ENCODE measurements around the gene ITGA7. TPM values are rescaled to one million over a fixed set of nuclear protein-coding genes. Genes with fewer than 3 reads are reported as not detected.

Gene ITGA7
- total RNA-seq, 4 donors from 2014 or later = 69.7 to 206 (median 92.0) TPM

GRCh38 chr12:55699471-55700055 is 8.1 kb downstream of the ITGA7 start:
- Histone ChIP-seq H3K4me3 (no peak overlapping the region), H3K9me3 (no peaks in the 10 kb centered on the region), H3K36me3 (peaks cover 0 to 50% of the 10 kb centered on the region in 2 donors), H3K27me3 (no peaks in the 10 kb centered on the region), H3K4me1 (peaks cover 45 to 47% of the 10 kb centered on the region in 2 donors), H3K27ac (peak overlapping the region; percentile 87 to 96 (median 92))
- ATAC-seq = no peak
- no peak for DNase-seq
- TF ChIP-seq POLR2A (IDR thresholded peaks at IDR 0.05) (no peak), CTCF (IDR thresholded peaks at IDR 0.05 in 4 of 5, conservative IDR thresholded peaks at IDR 0.05 in 1 of 5) (no peak)
- in situ Hi-C loops (cut with MboI; ENCODE audit: low sequenced_read_pairs in 4 of 4) (loop anchor here in 1 of 4 donors (25.0 kb wide), 1 partner anchor 1712 kb away; the partner anchor contains the start of gene HOXC10), intact Hi-C loops (cut with DNase I; ENCODE audit: low total_unique reads) (loop anchor here (2.0 to 10.0 kb wide), 2 partner anchors 17 to 1415 kb away; partner anchors contain the start of genes CBX5 and HNRNPA1)

GRCh38 chr12:55698965-55699364 is 8.7 kb downstream of the ITGA7 start:
- no peaks in the 10 kb centered on the region for H3K9me3 ChIP-seq
- peaks cover 39 to 41% of the 10 kb centered on the region in 2 donors for H3K4me1 ChIP-seq
- DNase-seq (peak in 1 of 2 donors; percentile 14), ATAC-seq (no peak)
- no peak for TF ChIP-seq POLR2A (IDR thresholded peaks at IDR 0.05)
- no peak for TF ChIP-seq CTCF (IDR thresholded peaks at IDR 0.05 in 4 of 5, conservative IDR thresholded peaks at IDR 0.05 in 1 of 5)
- in situ Hi-C loops (cut with MboI; ENCODE audit: low sequenced_read_pairs in 4 of 4) (no loop called here), intact Hi-C loops (cut with DNase I; ENCODE audit: low total_unique reads) (no loop called here)
- H3K36me3 ChIP-seq = peaks cover 0 to 56% of the 10 kb centered on the region in 2 donors
- peak overlapping the region; percentile 87 to 96 (median 92) for H3K27ac ChIP-seq
- H3K4me3 ChIP-seq = no peak overlapping the region
- no peaks in the 10 kb centered on the region for H3K27me3 ChIP-seq

- intact Hi-C loops (cut with DNase I; ENCODE audit: low total_unique reads) (no loop called here), in situ Hi-C loops (cut with MboI; ENCODE audit: low sequenced_read_pairs in 4 of 4) (no loop called here)
- DNase-seq = peak in 1 of 2 donors; percentile 11
- Histone ChIP-seq H3K4me1 (peaks cover 34 to 36% of the 10 kb centered on the region in 2 donors), H3K27me3 (no peaks in the 10 kb centered on the region), H3K27ac (peak overlapping the region; percentile 87 to 96 (median 92)), H3K4me3 (no peak overlapping the region), H3K9me3 (no peaks in the 10 kb centered on the region), H3K36me3 (peaks cover 0 to 62% of the 10 kb centered on the region in 2 donors)
- no peak for ATAC-seq
- no peak for TF ChIP-seq CTCF (IDR thresholded peaks at IDR 0.05 in 4 of 5, conservative IDR thresholded peaks at IDR 0.05 in 1 of 5)
- no peak for TF ChIP-seq POLR2A (IDR thresholded peaks at IDR 0.05)
These were observed 9.3 kb downstream of the ITGA7 start for GRCh38 chr12:55698241-55698955.

- Histone ChIP-seq H3K9me3 (no peaks in the 10 kb centered on the region), H3K27ac (peak overlapping the region; percentile 87 to 96 (median 92)), H3K4me3 (no peak overlapping the region), H3K36me3 (peaks cover 0 to 69% of the 10 kb centered on the region in 2 donors), H3K4me1 (peaks cover 28 to 29% of the 10 kb centered on the region in 2 donors), H3K27me3 (no peaks in the 10 kb centered on the region)
- ATAC-seq (no peak), DNase-seq (peak in 1 of 2 donors; percentile 11)
- in situ Hi-C loops (cut with MboI; ENCODE audit: low sequenced_read_pairs in 4 of 4) = no loop called here
- TF ChIP-seq CTCF (IDR thresholded peaks at IDR 0.05 in 4 of 5, conservative IDR thresholded peaks at IDR 0.05 in 1 of 5) (no peak), POLR2A (IDR thresholded peaks at IDR 0.05) (no peak)
- intact Hi-C loops (cut with DNase I; ENCODE audit: low total_unique reads) = loop anchor here (1.0 kb wide), 1 partner anchor 11 kb away; no protein-coding TSS in a partner anchor
These were observed 10.0 kb downstream of the ITGA7 start for GRCh38 chr12:55697686-55698085.
